HCT116 (cell line): ENCODE measurements around the gene RFX2. TPM values are rescaled to one million over a fixed set of nuclear protein-coding genes. Genes with fewer than 3 reads are reported as not detected.
A peak's percentile ranks its signal among the peaks of the same experiment; 100 is the strongest.

Experiments used
- ATAC-seq: fragments of 200-7000 bp; cut with Tn5 transposase; 2 replicates; pipeline ENCODE4 v1.9.1; 2020; ENCODE audit warnings: mild to moderate bottlenecking, moderate library complexity
- BruUV-seq: library from RNA; stranded (reverse); fragments of 400-500 nt; replicated peaks from 2 replicates; lab custom pipeline; 2021; lab: Mats Ljungman, UMichigan
- CTCF ChIA-PET: fragments of 300-600 bp; sonication (Branson Sonifier 250); formaldehyde crosslinking; loops from one replicate; lab custom pipeline; 2021; ENCODE audit warnings: antibody characterized with exemption; lab: Charles Lee
- POLR2A ChIA-PET: fragments of 300-600, 350-600 bp; sonication (Branson Sonifier 250); formaldehyde crosslinking; loops from one replicate; lab custom pipeline; 2021; ENCODE audit warnings: antibody characterized with exemption; lab: Charles Lee
- RAD21 ChIA-PET, 2 experiments: fragments of 300-600 bp; sonication (Branson Sonifier 250); formaldehyde crosslinking; loops; one replicate each; lab custom pipeline; 2023; ENCODE audit warnings: low total read pairs in 2 of 2; ENCODE audit not compliant: uncharacterized antibody in 2 of 2, unreplicated experiment in 2 of 2, low non-redundant PET in 1 of 2; lab: Charles Lee
- DNase-seq: peaks from one replicate; pipeline ENCODE4 v3.0.0-alpha.2; 2010; ENCODE audit warnings: low read depth, low spot score
- H2AFZ ChIP-seq: fragments of 200-600 bp; shearing (Covaris generic), sonication (generic); 2 replicates; pipeline ENCODE4 v1.6.1; 2017; ENCODE audit warnings: low read depth, mixed run types, mixed read lengths, antibody characterized with exemption, low read length; ENCODE audit not compliant: poor library complexity, severe bottlenecking
- H3K27ac ChIP-seq: 2 replicates; pipeline ENCODE4 v1.5.1; 2012; ENCODE audit warnings: low read depth, low read length
- H3K27me3 ChIP-seq: fragments of 200-600 bp; sonication (generic); 2 replicates; pipeline ENCODE4 v1.6.1; 2016; ENCODE audit warnings: mixed run types, low read length, mixed read lengths; ENCODE audit not compliant: insufficient read depth
- H3K36me3 ChIP-seq, 2 experiments: fragments of 200-500 bp in 1 of 2; fragments of 200-600 bp in 1 of 2; sonication (Bioruptor generic) in 1 of 2; sonication (generic) in 1 of 2; 2 replicates each; pipeline versions ENCODE4 v1.5.1 to v1.6.1; 2014 to 2016; ENCODE audit warnings: low read length in 2 of 2, inconsistent platforms in 1 of 2, mixed read lengths in 1 of 2, mixed run types in 1 of 2; ENCODE audit not compliant: insufficient read depth in 2 of 2, control insufficient read depth in 1 of 2
- H3K4me1 ChIP-seq, 2 experiments: fragments of 200-600 bp in 1 of 2; sonication (generic) in 1 of 2; 2 replicates each; pipeline versions ENCODE4 v1.5.1 to v1.6.1; 2012 to 2017; ENCODE audit warnings: low read length in 2 of 2, inconsistent platforms in 1 of 2, mild to moderate bottlenecking in 1 of 2, mixed read lengths in 1 of 2, mixed run types in 1 of 2, moderate library complexity in 1 of 2; ENCODE audit not compliant: insufficient read depth in 2 of 2, control insufficient read depth in 1 of 2
- H3K4me2 ChIP-seq: fragments of 200-600 bp; sonication (generic); 2 replicates; pipeline ENCODE4 v1.6.1; 2017; ENCODE audit warnings: mixed run types, low read length, mixed read lengths
- H3K4me3 ChIP-seq, 2 experiments: fragments of 200-600 bp in 1 of 2; sonication (generic) in 1 of 2; replicated peaks in 1 of 2; 2 replicates each; pipeline ENCODE4 v1.5.1; 2011 to 2016; ENCODE audit warnings: low read length in 2 of 2, control low read depth in 1 of 2, low read depth in 1 of 2, mild to moderate bottlenecking in 1 of 2, mixed read lengths in 1 of 2, mixed run types in 1 of 2
- H3K79me2 ChIP-seq: fragments of 200-600 bp; sonication (generic); 2 replicates; pipeline ENCODE4 v1.6.1; 2017; ENCODE audit warnings: mild to moderate bottlenecking, mixed run types, low read length, moderate library complexity, mixed read lengths; ENCODE audit not compliant: insufficient read depth
- H3K9ac ChIP-seq: fragments of 200-600 bp; sonication (generic); 2 replicates; pipeline ENCODE4 v1.6.1; 2016; ENCODE audit warnings: low read length, mixed read lengths
- H3K9me2 ChIP-seq: fragments of 200-600 bp; sonication (generic), shearing (Covaris generic); 2 replicates; pipeline ENCODE4 v1.6.1; 2017; ENCODE audit warnings: mixed run types, mild to moderate bottlenecking, moderate library complexity; ENCODE audit not compliant: insufficient read depth
- H3K9me3 ChIP-seq, 2 experiments: fragments of 200-500 bp in 1 of 2; fragments of 200-600 bp in 1 of 2; sonication (Bioruptor generic) in 1 of 2; sonication (generic) in 1 of 2; 2 replicates each; pipeline ENCODE4 v1.6.1; 2014 to 2017; ENCODE audit warnings: low read length in 2 of 2, mixed read lengths in 2 of 2, inconsistent platforms in 1 of 2, low read depth in 1 of 2, mild to moderate bottlenecking in 1 of 2, mixed run types in 1 of 2, moderate library complexity in 1 of 2; ENCODE audit not compliant: control insufficient read depth in 1 of 2, insufficient read depth in 1 of 2
- H4K20me1 ChIP-seq: fragments of 200-600 bp; sonication (generic), shearing (Covaris generic); 2 replicates; pipeline ENCODE4 v1.6.1; 2017; ENCODE audit warnings: mixed run types, mild to moderate bottlenecking, moderate library complexity; ENCODE audit not compliant: insufficient read depth
- ATF3 ChIP-seq: IDR thresholded peaks from 2 replicates; pipeline ENCODE4 v1.6.1; 2012
- CTCF ChIP-seq, 3 experiments: fragments of 200-600 bp in 1 of 3; sonication (generic) in 1 of 3; IDR thresholded peaks in 2 of 3; conservative IDR thresholded peaks in 1 of 3; 2 replicates each; pipeline ENCODE4 v1.5.1; 2012 to 2017; ENCODE audit warnings: low read depth in 2 of 3, low read length in 2 of 3, antibody characterized with exemption in 1 of 3, borderline replicate concordance in 1 of 3, control low read depth in 1 of 3, mild to moderate bottlenecking in 1 of 3, mixed read lengths in 1 of 3, mixed run types in 1 of 3, moderate library complexity in 1 of 3; ENCODE audit not compliant: insufficient read depth in 1 of 3
- ELF1 ChIP-seq: IDR thresholded peaks from 2 replicates; pipeline ENCODE4 v1.6.1; 2012; ENCODE audit warnings: low read depth, borderline replicate concordance
- EZH2 ChIP-seq: fragments of 200-600 bp; sonication (generic); IDR thresholded peaks from 2 replicates; pipeline ENCODE4 v1.6.1; 2017; ENCODE audit warnings: antibody characterized with exemption, mixed run types
- EZH2phosphoT487 ChIP-seq: fragments of 200-600 bp; IDR thresholded peaks from 2 replicates; pipeline ENCODE4 v1.6.1; 2018; ENCODE audit warnings: antibody characterized with exemption, borderline replicate concordance
- FOSL1 ChIP-seq: IDR thresholded peaks from 2 replicates; pipeline ENCODE4 v1.6.1; 2012; ENCODE audit warnings: low read depth
- JUND ChIP-seq: IDR thresholded peaks from 2 replicates; pipeline ENCODE4 v1.6.1; 2012
- POLR2A ChIP-seq: IDR thresholded peaks from 2 replicates; pipeline ENCODE4 v1.7.0; 2011; ENCODE audit warnings: borderline replicate concordance; ENCODE audit not compliant: insufficient read depth, insufficient read length; ENCODE audit errors: extremely low read depth
- RAD21 ChIP-seq: IDR thresholded peaks from 2 replicates; pipeline ENCODE4 v1.6.1; 2012; ENCODE audit warnings: low read depth, mild to moderate bottlenecking
- SIN3A ChIP-seq: IDR thresholded peaks from 2 replicates; pipeline ENCODE4 v1.6.1; 2012; ENCODE audit warnings: low read depth
- SP1 ChIP-seq: IDR thresholded peaks from 2 replicates; pipeline ENCODE4 v1.6.1; 2012; ENCODE audit warnings: low read depth
- SRF ChIP-seq: IDR thresholded peaks from 2 replicates; pipeline ENCODE4 v1.6.1; 2012; ENCODE audit warnings: low read depth
- TCF7L2 ChIP-seq: IDR thresholded peaks from 2 replicates; pipeline ENCODE4 v1.7.0; 2011; ENCODE audit warnings: borderline replicate concordance, inconsistent platforms; ENCODE audit not compliant: insufficient read depth, insufficient read length; ENCODE audit errors: extremely low read depth
- ZBTB33 ChIP-seq: IDR thresholded peaks from 2 replicates; pipeline ENCODE4 v1.6.1; 2011; ENCODE audit warnings: mild to moderate bottlenecking, low read length, moderate library complexity; ENCODE audit not compliant: insufficient replicate concordance; ENCODE audit errors: extremely low read depth
- ZFX ChIP-seq: fragments of 450-650 bp; IDR thresholded peaks from 2 replicates; pipeline ENCODE4 v1.6.1; 2017
- intact Hi-C: fragments of 100-400 bp; cut with micrococcal nuclease; formaldehyde crosslinking; loops from 2 replicates; pipeline ENCODE4 v1.10.0; 2022
- total RNA-seq: library from RNA; stranded (reverse); gene quantifications from one replicate; pipeline ENCODE4 v1.2.1, GENCODE V29; 2021; ENCODE audit not compliant: unreplicated experiment

Gene RFX2
- total RNA-seq, 1 experiment from 2014 or later = 13.7 TPM

DNA sequence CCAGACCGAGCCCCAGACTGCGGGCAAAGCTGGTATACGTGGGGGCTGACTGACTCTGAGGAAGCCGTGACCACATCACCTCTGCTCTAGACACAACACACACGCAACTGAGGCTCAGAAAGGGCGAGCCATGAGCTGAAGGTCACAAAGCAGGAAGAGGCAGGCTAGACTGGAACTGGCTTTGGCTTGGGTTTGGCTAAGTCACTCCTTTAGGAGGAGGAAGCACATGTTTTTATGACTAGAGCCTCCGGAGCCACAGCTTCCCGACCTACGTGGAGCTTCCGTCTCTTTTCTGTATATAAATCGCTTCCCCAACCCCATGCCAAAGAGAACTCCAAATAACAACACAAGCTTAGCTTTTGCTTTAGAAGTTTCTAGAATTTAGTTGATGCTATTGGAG, 48.0 kb downstream of the RFX2 start:
- H3K9me2 ChIP-seq = no peaks in the 10 kb centered on the region
- ATAC-seq (no peak), DNase-seq (no peak)
- H3K4me1 ChIP-seq = peaks cover 12 to 58% of the 10 kb centered on the region in 2 experiments
- TF ChIP-seq POLR2A (no peak), EZH2phosphoT487 (no peak), SP1 (no peak)
- no TSS peak for BruUV-seq
- H3K4me3 ChIP-seq = no peak overlapping the region
- H2AFZ ChIP-seq = no peak overlapping the region
- no peak overlapping the region for H3K9ac ChIP-seq
- intact Hi-C loops = no loop called here
- POLR2A ChIA-PET = no interaction called here
- H3K4me2 ChIP-seq = no peak overlapping the region
- CTCF ChIA-PET = interaction anchor here (1.0 kb wide), 1 partner anchor 63 kb away, joined by 3 read pairs; no protein-coding TSS in a partner anchor
- RAD21 ChIA-PET = interaction anchor here in 1 of 2 experiments (0.6 kb wide), 1 partner anchor 30 kb away, joined by 3 read pairs; no protein-coding TSS in a partner anchor
- H3K9me3 ChIP-seq = no peaks in the 10 kb centered on the region
- H3K27ac ChIP-seq = no peak overlapping the region
- H3K36me3 ChIP-seq = no peaks in the 10 kb centered on the region
- H3K79me2 ChIP-seq = no peaks in the 10 kb centered on the region
- H3K27me3 ChIP-seq = no peaks in the 10 kb centered on the region
- H4K20me1 ChIP-seq = no peaks in the 10 kb centered on the region

GRCh38 chr19:6061376-6062130, 48.7 kb downstream of the RFX2 start:
- ChIA-PET POLR2A (no interaction called here), RAD21 (interaction anchor here in 1 of 2 experiments (0.6 kb wide), 1 partner anchor 31 kb away, joined by 3 read pairs; no protein-coding TSS in a partner anchor), CTCF (interaction anchor here (1.0 kb wide), 1 partner anchor 64 kb away, joined by 3 read pairs; no protein-coding TSS in a partner anchor)
- peak overlapping the region; percentile 60 for H3K4me2 ChIP-seq
- intact Hi-C loops = no loop called here
- H3K36me3 ChIP-seq = no peaks in the 10 kb centered on the region
- H3K9me3 ChIP-seq = no peaks in the 10 kb centered on the region
- H3K27ac ChIP-seq = no peak overlapping the region
- no TSS peak for BruUV-seq
- peak; percentile 16; the same call in 1 of the 2 replicates for ATAC-seq
- no peak overlapping the region for H2AFZ ChIP-seq
- no peaks in the 10 kb centered on the region for H3K27me3 ChIP-seq
- no peaks in the 10 kb centered on the region for H4K20me1 ChIP-seq
- no peaks in the 10 kb centered on the region for H3K79me2 ChIP-seq
- H3K9me2 ChIP-seq = no peaks in the 10 kb centered on the region
- peak overlapping the region; percentile 29; the same call in 1 of the 2 replicates for H3K9ac ChIP-seq
- H3K4me3 ChIP-seq = no peak overlapping the region
- no peak for DNase-seq
- H3K4me1 ChIP-seq = peaks cover 12 to 65% of the 10 kb centered on the region in 2 experiments
- TF ChIP-seq RAD21 (no peak), ZBTB33 (no peak), TCF7L2 (no peak), CTCF (IDR thresholded peaks at IDR 0.05 in 2 of 3, conservative IDR thresholded peaks at IDR 0.05 in 1 of 3; ENCODE audit: borderline replicate concordance in 1 of 3, insufficient read depth in 1 of 3, low read depth in 2 of 3, low read length in 2 of 3) (no peak), SIN3A (no peak), SRF (no peak), EZH2 (no peak), SP1 (no peak), FOSL1 (no peak), ELF1 (no peak), POLR2A (no peak), EZH2phosphoT487 (no peak), ATF3 (no peak), ZFX (no peak), JUND (no peak)
